CD4-positive, alpha-beta T cell treated with Interleukin-12 subunit alpha and Interleukin-12 subunit beta, for 1 hour (primary cell): ENCODE results near the gene LRRC55.

Experiments
- DNase-seq: peaks from one replicate; pipeline ENCODE4 v3.0.0-alpha.2; 2020

The LRRC55 gene

GRCh38 chr11:57181678-57182305 lies at the start of gene LRRC55:
Gene LRRC55, plus strand, starts transcription at chr11:57181953. Its CDS starts 70 bp downstream, at chr11:57182023.
- no peak for DNase-seq

- DNase-seq = no peak
Observed at GRCh38 chr11:57133366-57134038, 48.3 kb upstream of the LRRC55 start.

GRCh38 chr11:57134284-57134683 lies 47.5 kb upstream of the LRRC55 start:
- no peak for DNase-seq

- DNase-seq = no peak
Observed at GRCh38 chr11:57135020-57135751, 46.6 kb upstream of the LRRC55 start.

- no peak for DNase-seq
Observed at GRCh38 chr11:57140568-57140967, 41.2 kb upstream of the LRRC55 start.

- no peak for DNase-seq
Observed at GRCh38 chr11:57143459-57143858, 38.3 kb upstream of the LRRC55 start.

GRCh38 chr11:57144075-57144474 lies 37.7 kb upstream of the LRRC55 start:
- no peak for DNase-seq

- no peak for DNase-seq
Observed at GRCh38 chr11:57144531-57145320, 37.0 kb upstream of the LRRC55 start.

- DNase-seq = no peak
Observed at GRCh38 chr11:57146301-57146700, 35.5 kb upstream of the LRRC55 start.

- DNase-seq = no peak
Observed at GRCh38 chr11:57148621-57149020, 33.1 kb upstream of the LRRC55 start.

GRCh38 chr11:57150454-57150917 lies 31.3 kb upstream of the LRRC55 start:
- no peak for DNase-seq

- no peak for DNase-seq
Observed at GRCh38 chr11:57152134-57152533, 29.6 kb upstream of the LRRC55 start.

GRCh38 chr11:57153448-57153847 lies 28.3 kb upstream of the LRRC55 start:
- no peak for DNase-seq

- no peak for DNase-seq
Observed at GRCh38 chr11:57154739-57155138, 27.0 kb upstream of the LRRC55 start.

- DNase-seq = no peak
Observed at GRCh38 chr11:57155400-57155799, 26.4 kb upstream of the LRRC55 start.

GRCh38 chr11:57155838-57156607 lies 25.7 kb upstream of the LRRC55 start:
- no peak for DNase-seq

- DNase-seq = no peak
Observed at GRCh38 chr11:57156928-57157327, 24.8 kb upstream of the LRRC55 start.

- DNase-seq = no peak
Observed at GRCh38 chr11:57157624-57158023, 24.1 kb upstream of the LRRC55 start.

GRCh38 chr11:57158180-57158579 lies 23.6 kb upstream of the LRRC55 start:
- DNase-seq = no peak

GRCh38 chr11:57158599-57158998 lies 23.2 kb upstream of the LRRC55 start:
- DNase-seq = no peak

- DNase-seq = no peak
Observed at GRCh38 chr11:57160665-57161064, 21.1 kb upstream of the LRRC55 start.

- DNase-seq = no peak
Observed at GRCh38 chr11:57161351-57161750, 20.4 kb upstream of the LRRC55 start.
